H1 (cell line): Measurements from ENCODE around the gene TUBB2B. TPM values are rescaled to one million over a fixed set of nuclear protein-coding genes. Genes with fewer than 3 reads are reported as not detected.

ENCODE experiments used
- CTCF ChIA-PET: fragments of 300-600 bp; sonication (Branson Sonifier 250); formaldehyde crosslinking; loops from one replicate; lab custom pipeline; 2021; ENCODE audit not compliant: partially characterized antibody; lab: Charles Lee
- POLR2A ChIA-PET: fragments of 300-600 bp; sonication (Branson Sonifier 250); formaldehyde crosslinking; loops from one replicate; lab custom pipeline; 2021; ENCODE audit warnings: inconsistent platforms; ENCODE audit not compliant: partially characterized antibody; lab: Charles Lee
- DNase-seq, 2 experiments: peaks; one replicate each; pipeline versions ENCODE4 v3.0.0 to v3.0.0-alpha.2; 2010 to 2022; ENCODE audit warnings: low spot score in 2 of 2, low read depth in 1 of 2, mixed read lengths in 1 of 2
- FAIRE-seq: peaks from 2 replicates; lab custom pipeline; 2011; peaks lifted over from hg19 to GRCh38; lab: Jason Lieb, UNC
- H2AFZ ChIP-seq: 2 replicates; pipeline ENCODE4 v1.8.1; 2012; ENCODE audit warnings: low read length, inconsistent platforms
- H2AK5ac ChIP-seq: 2 replicates; pipeline ENCODE4 v1.6.1; 2013; ENCODE audit warnings: low read depth, low read length
- H2BK120ac ChIP-seq: replicated peaks from 2 replicates; pipeline ENCODE3; 2013; ENCODE audit warnings: low read depth, low read length, inconsistent platforms
- H2BK12ac ChIP-seq: 2 replicates; pipeline ENCODE4 v1.6.1; 2013; ENCODE audit warnings: low read depth, low read length
- H2BK15ac ChIP-seq: 2 replicates; pipeline ENCODE4 v1.6.1; 2013; ENCODE audit warnings: low read length
- H2BK20ac ChIP-seq: 2 replicates; pipeline ENCODE4 v1.6.1; 2013; ENCODE audit warnings: low read length
- H2BK5ac ChIP-seq: 2 replicates; pipeline ENCODE4 v1.6.1; 2013; ENCODE audit warnings: low read depth, low read length
- H3K14ac ChIP-seq: 2 replicates; pipeline ENCODE4 v1.6.1; 2013; ENCODE audit warnings: inconsistent platforms; ENCODE audit not compliant: insufficient read length
- H3K18ac ChIP-seq: 2 replicates; pipeline ENCODE4 v1.6.1; 2013; ENCODE audit warnings: low read length; ENCODE audit errors: extremely low read depth
- H3K23ac ChIP-seq: 2 replicates; pipeline ENCODE4 v1.6.1; 2013; ENCODE audit warnings: inconsistent platforms; ENCODE audit not compliant: insufficient read length
- H3K23me2 ChIP-seq: 2 replicates; pipeline ENCODE4 v1.6.1; 2013; ENCODE audit warnings: low read depth, low read length
- H3K27ac ChIP-seq: 2 replicates; pipeline ENCODE4 v1.6.1; 2011; ENCODE audit warnings: low read depth, low read length, inconsistent platforms
- H3K27me3 ChIP-seq, 4 experiments: replicated peaks in 1 of 4; 1 replicate in 1 of 4; 2 replicates in 3 of 4; pipeline versions ENCODE4 v1.6.1 to v1.8.1; 2011 to 2013; ENCODE audit warnings: low read length in 3 of 4, mild to moderate bottlenecking in 3 of 4, inconsistent platforms in 2 of 4, mixed read lengths in 2 of 4, moderate library complexity in 1 of 4; ENCODE audit not compliant: control insufficient read depth in 3 of 4, insufficient read depth in 3 of 4; ENCODE audit errors: extremely low read depth in 1 of 4
- H3K36me3 ChIP-seq, 4 experiments: 2 replicates each; pipeline versions ENCODE4 v1.6.1 to v1.8.1; 2011 to 2013; ENCODE audit warnings: mild to moderate bottlenecking in 4 of 4, low read length in 3 of 4, moderate library complexity in 2 of 4, control low read depth in 1 of 4, inconsistent platforms in 1 of 4; ENCODE audit not compliant: insufficient read depth in 4 of 4, control insufficient read depth in 2 of 4
- H3K4ac ChIP-seq: replicated peaks from 2 replicates; pipeline ENCODE3; 2013; ENCODE audit warnings: low read length, low read depth, mixed read lengths, inconsistent platforms; ENCODE audit not compliant: insufficient read length
- H3K4me1 ChIP-seq, 4 experiments: replicated peaks in 1 of 4; 1 replicate in 1 of 4; 2 replicates in 3 of 4; pipeline versions ENCODE4 v1.6.1 to v1.8.1; 2011 to 2013; ENCODE audit warnings: low read length in 3 of 4, inconsistent platforms in 2 of 4, mixed read lengths in 1 of 4; ENCODE audit not compliant: insufficient read depth in 4 of 4, control insufficient read depth in 3 of 4
- H3K4me2 ChIP-seq, 2 experiments: 2 replicates each; pipeline versions ENCODE4 v1.6.1 to v1.8.1; 2011 to 2013; ENCODE audit warnings: low read depth in 2 of 2, low read length in 2 of 2, control low read depth in 1 of 2, inconsistent platforms in 1 of 2, mild to moderate bottlenecking in 1 of 2; ENCODE audit not compliant: insufficient read depth in 1 of 2
- H3K4me3 ChIP-seq, 4 experiments: fragments of 200-600, 300-600 bp in 1 of 4; sonication (generic), shearing (Covaris generic), sonication (Bioruptor Twin) in 1 of 4; 2 replicates each; pipeline versions ENCODE4 v1.5.1 to v1.8.1; 2011 to 2016; ENCODE audit warnings: low read length in 4 of 4, low read depth in 3 of 4, control low read depth in 2 of 4, inconsistent platforms in 2 of 4, mild to moderate bottlenecking in 2 of 4, mixed read lengths in 1 of 4, moderate library complexity in 1 of 4; ENCODE audit not compliant: insufficient read depth in 2 of 4; ENCODE audit errors: extremely low read depth in 1 of 4
- H3K56ac ChIP-seq: replicated peaks from 2 replicates; pipeline ENCODE3; 2013; ENCODE audit warnings: low read depth, mild to moderate bottlenecking, mixed read lengths, low read length, inconsistent platforms; ENCODE audit not compliant: insufficient read length
- H3K79me1 ChIP-seq: 2 replicates; pipeline ENCODE4 v1.6.1; 2013; ENCODE audit warnings: low read depth, low read length, control low read depth
- H3K79me2 ChIP-seq, 2 experiments: 2 replicates each; pipeline versions ENCODE4 v1.6.1 to v1.8.1; 2012 to 2013; ENCODE audit warnings: low read length in 2 of 2, mild to moderate bottlenecking in 2 of 2, inconsistent platforms in 1 of 2; ENCODE audit not compliant: insufficient read depth in 2 of 2, control insufficient read depth in 1 of 2
- H3K9ac ChIP-seq, 4 experiments: replicated peaks in 1 of 4; 1 replicate in 1 of 4; 2 replicates in 3 of 4; pipeline versions ENCODE4 v1.6.1 to v1.8.1; 2011 to 2013; ENCODE audit warnings: low read depth in 3 of 4, low read length in 3 of 4, control low read depth in 2 of 4, mild to moderate bottlenecking in 2 of 4, moderate library complexity in 2 of 4, inconsistent platforms in 1 of 4; ENCODE audit errors: extremely low read depth in 1 of 4
- H3K9me3 ChIP-seq, 2 experiments: 2 replicates each; pipeline versions ENCODE4 v1.6.1 to v1.8.1; 2012 to 2013; ENCODE audit warnings: mild to moderate bottlenecking in 2 of 2, moderate library complexity in 2 of 2, control low read depth in 1 of 2, inconsistent platforms in 1 of 2, low read depth in 1 of 2, low read length in 1 of 2, mixed read lengths in 1 of 2; ENCODE audit not compliant: insufficient read depth in 2 of 2
- H4K20me1 ChIP-seq, 2 experiments: replicated peaks in 1 of 2; 2 replicates each; pipeline versions ENCODE3 to v1.8.1; 2011 to 2013; ENCODE audit warnings: inconsistent platforms in 2 of 2, low read length in 2 of 2, mild to moderate bottlenecking in 1 of 2; ENCODE audit not compliant: insufficient read depth in 2 of 2, control insufficient read depth in 1 of 2
- H4K5ac ChIP-seq: 2 replicates; pipeline ENCODE4 v1.6.1; 2013; ENCODE audit warnings: low read length, low read depth, mixed read lengths, inconsistent platforms; ENCODE audit not compliant: insufficient read length
- H4K8ac ChIP-seq: 2 replicates; pipeline ENCODE4 v1.8.0; 2013; ENCODE audit warnings: mild to moderate bottlenecking, moderate library complexity, low read length, inconsistent platforms; ENCODE audit not compliant: insufficient read depth; ENCODE audit errors: extremely low read depth
- H4K91ac ChIP-seq: replicated peaks from 2 replicates; pipeline ENCODE3; 2013; ENCODE audit warnings: low read length, mixed read lengths, inconsistent platforms; ENCODE audit not compliant: insufficient read length
- BCL11A ChIP-seq, 2 experiments: IDR thresholded peaks; one replicate each; pipeline ENCODE4 v1.6.1; 2011; ENCODE audit warnings: low read depth in 2 of 2, low read length in 2 of 2, mild to moderate bottlenecking in 2 of 2
- EP300 ChIP-seq, 2 experiments: IDR thresholded peaks; 1 replicate in 1 of 2; 2 replicates in 1 of 2; pipeline ENCODE4 v1.6.1; 2011 to 2012; ENCODE audit warnings: low read depth in 2 of 2, low read length in 2 of 2, mild to moderate bottlenecking in 2 of 2, borderline replicate concordance in 1 of 2, inconsistent platforms in 1 of 2, moderate library complexity in 1 of 2
- EZH2 ChIP-seq: fragments of 200-600 bp; sonication (generic); IDR thresholded peaks from 2 replicates; pipeline ENCODE4 v1.7.1; 2012; ENCODE audit warnings: low read depth, mild to moderate bottlenecking, moderate library complexity, low read length, inconsistent platforms; ENCODE audit not compliant: severe bottlenecking
- KDM1A ChIP-seq: fragments of 200-600, 300-600 bp; sonication (generic); IDR thresholded peaks from 2 replicates; pipeline ENCODE4 v1.7.1; 2016; ENCODE audit warnings: mild to moderate bottlenecking, low read length, borderline replicate concordance
- KDM4A ChIP-seq: IDR thresholded peaks from one replicate; pipeline ENCODE4 v1.7.1; 2012; ENCODE audit warnings: low read depth, mild to moderate bottlenecking, moderate library complexity, low read length, inconsistent platforms; ENCODE audit not compliant: severe bottlenecking
- MAFK ChIP-seq: IDR thresholded peaks from 2 replicates; pipeline ENCODE4 v1.6.1; 2012; ENCODE audit warnings: low read depth, mild to moderate bottlenecking, improper control_type of control experiment, low read length
- MAX ChIP-seq: IDR thresholded peaks from 2 replicates; pipeline ENCODE4 v1.6.1; 2012; ENCODE audit warnings: inconsistent platforms
- RXRA ChIP-seq: IDR thresholded peaks from 2 replicates; pipeline ENCODE4 v1.6.1; 2011; ENCODE audit warnings: low read depth, mild to moderate bottlenecking, low read length, moderate library complexity; ENCODE audit not compliant: insufficient read depth
- SIN3A ChIP-seq, 2 experiments: IDR thresholded peaks in 1 of 2; conservative IDR thresholded peaks in 1 of 2; 2 replicates each; pipeline ENCODE4 v1.6.1; 2011 to 2012; ENCODE audit warnings: low read length in 2 of 2, improper control_type of control experiment in 1 of 2, low read depth in 1 of 2, mild to moderate bottlenecking in 1 of 2
- SRF ChIP-seq: IDR thresholded peaks from 2 replicates; pipeline ENCODE4 v1.6.1; 2011; ENCODE audit warnings: mild to moderate bottlenecking, low read depth, low read length, moderate library complexity
- TEAD4 ChIP-seq: IDR thresholded peaks from 2 replicates; pipeline ENCODE4 v1.6.1; 2012; ENCODE audit warnings: low read depth, low read length, inconsistent platforms, mixed read lengths
- YY1 ChIP-seq: IDR thresholded peaks from 2 replicates; pipeline ENCODE4 v1.6.1; 2011; ENCODE audit warnings: low read depth, mild to moderate bottlenecking, low read length
- WGBS, 2 experiments: shearing (Covaris generic) in 1 of 2; methylation state at CpG; one replicate each; pipeline versions ENCODE4 v1.1.6 to v1.1.7; 2013 to 2015; ENCODE audit warnings: low lambda C conversion rate in 2 of 2, mixed read lengths in 2 of 2, inconsistent platforms in 1 of 2, low coverage in 1 of 2, missing lambda C conversion rate in 1 of 2; ENCODE audit not compliant: insufficient replicate concordance in 2 of 2, insufficient coverage in 1 of 2, insufficient read length in 1 of 2; ENCODE audit errors: extremely low coverage in 1 of 2, missing lambda C conversion rate in 1 of 2; 5-methylcytosine and 5-hydroxymethylcytosine counted together
- polyA plus RNA-seq, 7 experiments: library from polyadenylated mRNA; depleted of rRNA in 3 of 7; stranded (reverse) in 5 of 7; unstranded in 2 of 7; fragments of >200 nt in 5 of 7; fragments of 200-250 nt in 2 of 7; gene quantifications; 1 replicate in 5 of 7; 2 replicates in 1 of 7; 4 replicates in 1 of 7; pipeline versions ENCODE4 v1.2.1 to v1.2.3, GENCODE V29; 2011 to 2013; ENCODE audit warnings: missing spikeins in 2 of 7, mixed read lengths in 2 of 7
- total RNA-seq: library from RNA; stranded (reverse); fragmentation: NEBNext Ultra II Directional; extraction: Animal tissue kit (Norgen Biotek cat#: 25700); gene quantifications from 2 replicates; pipeline ENCODE4 v1.2.1, GENCODE V29; 2021
- TF ChIP-seq, protein P1 (sequence below): IDR thresholded peaks from 2 replicates; pipeline ENCODE4 v1.6.1; 2012; ENCODE audit warnings: inconsistent platforms

Gene TUBB2B
- total and polyA plus RNA-seq, 2 of the 8 experiments (the other 6 are each of a cell fraction or from before 2014, with no cell fraction given), result 612 to 722 TPM

DNA sequence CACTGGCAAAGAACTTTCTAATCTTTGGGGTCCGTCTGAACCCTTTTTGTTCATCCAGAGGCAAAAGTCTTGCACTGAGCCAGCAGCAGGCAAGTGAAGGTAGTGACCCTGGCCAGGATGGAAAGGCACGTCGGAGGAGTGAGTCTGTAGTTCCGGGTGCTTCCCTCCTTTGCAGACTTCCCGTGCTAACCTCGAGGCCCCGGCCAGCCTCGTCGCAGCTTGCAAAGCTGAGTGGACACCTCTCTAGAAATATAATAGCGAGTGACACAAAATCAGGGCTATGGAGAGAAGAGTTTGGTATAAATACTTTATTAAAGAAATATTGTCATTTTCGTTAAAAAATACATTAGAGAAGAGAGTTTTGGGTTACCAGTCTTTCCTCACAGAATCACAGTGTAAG is 41.2 kb upstream of the TUBB2B start:
- Histone ChIP-seq H2BK120ac (no peak overlapping the region), H4K8ac (no peak overlapping the region), H2AK5ac (no peak overlapping the region), H3K9ac (no peak overlapping the region), H3K9me3 (no peaks in the 10 kb centered on the region), H4K91ac (no peak overlapping the region), H2BK5ac (no peak overlapping the region), H3K4me3 (no peak overlapping the region), H3K23ac (no peak overlapping the region), H2AFZ (no peak overlapping the region), H3K14ac (no peak overlapping the region), H3K79me2 (peaks cover 0 to 32% of the 10 kb centered on the region in 2 experiments; a peak in 1 of 4 replicates), H3K36me3 (peaks cover 6 to 66% (median 25%) of the 10 kb centered on the region in 4 experiments; a peak in 7 of 8 replicates), H3K4me1 (no peaks in the 10 kb centered on the region; a peak in 1 of 7 replicates), H3K18ac (no peak overlapping the region), H3K27me3 (no peaks in the 10 kb centered on the region), H3K79me1 (peaks cover 14% of the 10 kb centered on the region), H4K5ac (no peak overlapping the region), H2BK20ac (no peak overlapping the region), H3K56ac (no peak overlapping the region), H2BK12ac (no peak overlapping the region), H4K20me1 (peaks cover 8 to 28% of the 10 kb centered on the region in 2 experiments), H3K27ac (no peak overlapping the region), H3K4ac (no peak overlapping the region), H3K4me2 (no peak overlapping the region), H2BK15ac (no peak overlapping the region), H3K23me2 (no peaks in the 10 kb centered on the region)
- ChIA-PET CTCF (interaction anchor here (1.0 to 1.4 kb wide), 2 partner anchors 61 to 463 kb away, joined by 3 to 7 read pairs; no protein-coding TSS in a partner anchor), POLR2A (no interaction called here)
- FAIRE-seq (no peak), DNase-seq (no peak)
- WGBS, 2 experiments, result 91% methylated on average over 11 of the region's 11 CpGs; no CpG with 5 or more reads in 1 of the 2 experiments
- TF ChIP-seq MAFK (no peak), TEAD4 (no peak), EZH2 (no peak), MAX (no peak), KDM4A (no peak), KDM1A (no peak), RXRA (no peak), SIN3A (conservative IDR thresholded peaks at IDR 0.05 in 1 of 2, IDR thresholded peaks at IDR 0.05 in 1 of 2; ENCODE audit: low read depth in 1 of 2, low read length in 2 of 2) (no peak), EP300 (IDR thresholded peaks at IDR 0.05; ENCODE audit: borderline replicate concordance in 1 of 2, low read depth in 2 of 2, low read length in 2 of 2) (no peak), YY1 (no peak), SRF (no peak), BCL11A (IDR thresholded peaks at IDR 0.05; ENCODE audit: low read depth in 2 of 2, low read length in 2 of 2) (no peak)
- TF ChIP-seq, protein P1, sequence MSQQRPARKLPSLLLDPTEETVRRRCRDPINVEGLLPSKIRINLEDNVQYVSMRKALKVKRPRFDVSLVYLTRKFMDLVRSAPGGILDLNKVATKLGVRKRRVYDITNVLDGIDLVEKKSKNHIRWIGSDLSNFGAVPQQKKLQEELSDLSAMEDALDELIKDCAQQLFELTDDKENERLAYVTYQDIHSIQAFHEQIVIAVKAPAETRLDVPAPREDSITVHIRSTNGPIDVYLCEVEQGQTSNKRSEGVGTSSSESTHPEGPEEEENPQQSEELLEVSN, result no peak
